ENCODE data around the gene CREB3L2.

CREB3L2 gene

DNA sequence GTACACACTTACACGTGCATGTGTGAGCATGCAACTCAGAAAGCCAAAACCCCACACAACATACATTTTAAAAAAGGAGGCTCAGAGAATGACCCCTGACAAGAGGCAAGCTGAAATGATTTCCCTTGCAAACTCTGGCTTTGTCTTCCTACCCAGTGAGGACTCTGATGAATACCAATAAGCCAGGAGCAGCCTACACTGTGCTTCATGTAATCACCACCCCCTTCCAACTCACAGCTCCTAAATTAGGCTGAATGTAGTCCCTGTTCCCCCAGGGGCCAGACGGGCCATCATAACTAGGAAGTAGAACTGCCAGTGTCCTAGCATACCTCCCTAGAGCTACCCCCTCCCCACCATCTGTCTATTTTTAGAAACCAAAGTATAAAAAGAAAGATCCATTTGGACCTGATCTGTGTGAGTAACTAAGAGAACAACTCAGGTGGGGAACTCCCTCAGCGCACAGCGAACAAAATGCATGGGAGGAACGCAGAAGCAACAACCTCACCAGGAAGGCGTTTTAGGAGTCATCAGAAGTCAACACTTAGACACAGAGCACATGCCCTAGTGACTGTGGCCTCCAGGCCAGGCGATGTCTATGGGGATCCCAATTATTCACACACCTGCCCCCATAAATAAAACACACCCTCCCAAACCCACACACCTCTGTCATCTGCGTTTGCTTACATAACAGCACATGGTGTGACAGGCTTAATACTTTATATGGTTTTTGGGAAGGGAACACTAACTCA lies 157.0 kb downstream of the CREB3L2 start:
- TF ChIP-seq, protein P1, sequence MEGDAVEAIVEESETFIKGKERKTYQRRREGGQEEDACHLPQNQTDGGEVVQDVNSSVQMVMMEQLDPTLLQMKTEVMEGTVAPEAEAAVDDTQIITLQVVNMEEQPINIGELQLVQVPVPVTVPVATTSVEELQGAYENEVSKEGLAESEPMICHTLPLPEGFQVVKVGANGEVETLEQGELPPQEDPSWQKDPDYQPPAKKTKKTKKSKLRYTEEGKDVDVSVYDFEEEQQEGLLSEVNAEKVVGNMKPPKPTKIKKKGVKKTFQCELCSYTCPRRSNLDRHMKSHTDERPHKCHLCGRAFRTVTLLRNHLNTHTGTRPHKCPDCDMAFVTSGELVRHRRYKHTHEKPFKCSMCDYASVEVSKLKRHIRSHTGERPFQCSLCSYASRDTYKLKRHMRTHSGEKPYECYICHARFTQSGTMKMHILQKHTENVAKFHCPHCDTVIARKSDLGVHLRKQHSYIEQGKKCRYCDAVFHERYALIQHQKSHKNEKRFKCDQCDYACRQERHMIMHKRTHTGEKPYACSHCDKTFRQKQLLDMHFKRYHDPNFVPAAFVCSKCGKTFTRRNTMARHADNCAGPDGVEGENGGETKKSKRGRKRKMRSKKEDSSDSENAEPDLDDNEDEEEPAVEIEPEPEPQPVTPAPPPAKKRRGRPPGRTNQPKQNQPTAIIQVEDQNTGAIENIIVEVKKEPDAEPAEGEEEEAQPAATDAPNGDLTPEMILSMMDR (IDR thresholded peaks at IDR 0.05; ENCODE audit: low read depth, low read length), result no peak

DNA sequence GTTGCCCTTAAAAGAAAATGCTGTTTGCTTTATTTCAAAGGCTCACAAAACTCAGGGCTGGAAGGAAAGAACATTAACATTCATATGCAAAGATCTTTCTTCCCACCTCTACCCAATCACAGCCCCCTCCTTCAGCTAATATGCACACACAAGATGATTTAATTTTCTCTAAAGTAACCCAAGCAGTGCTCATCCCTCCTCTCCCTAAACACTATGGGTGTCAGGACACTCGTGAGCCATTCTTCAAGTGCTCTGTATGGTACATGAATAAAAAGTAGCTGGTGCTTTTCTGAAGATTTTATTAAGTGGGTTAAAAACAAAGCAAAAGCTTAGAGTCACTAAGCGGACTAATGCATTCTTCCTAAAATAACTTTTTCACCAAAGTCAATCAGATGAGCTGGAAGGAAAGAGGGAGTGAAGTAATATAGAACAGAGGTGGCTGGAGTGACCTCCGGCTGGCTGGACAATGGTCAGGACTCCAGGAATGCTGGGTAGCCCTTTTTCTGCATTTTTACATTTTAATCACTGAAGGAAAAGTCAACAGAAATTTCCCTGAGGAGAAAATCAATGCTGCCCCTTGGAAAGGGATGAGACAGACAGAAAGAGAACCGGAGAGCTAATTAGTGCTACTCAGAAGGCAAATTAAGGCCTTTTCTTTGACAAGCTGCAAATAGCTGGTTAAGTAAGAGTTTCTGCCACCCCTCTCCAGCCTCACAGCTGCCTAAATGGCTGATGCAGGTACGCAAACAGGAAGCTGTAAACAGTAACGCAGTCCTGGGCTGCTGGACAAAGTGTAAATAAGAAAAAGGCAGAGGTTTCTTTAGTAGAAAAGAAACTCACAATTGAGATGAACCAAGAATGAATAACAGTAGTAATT lies 161.7 kb downstream of the CREB3L2 start:
- TF ChIP-seq, protein P1 (IDR thresholded peaks at IDR 0.05; ENCODE audit: low read depth, low read length), result no peak
- H3K4me3 ChIP-seq (ENCODE audit: low read depth, low read length), result no peak overlapping the region

More for the DNA sequence above, 157.0 kb downstream of the CREB3L2 start:
- H3K4me3 ChIP-seq (ENCODE audit: low read depth, low read length), result no peak overlapping the region

DNA sequence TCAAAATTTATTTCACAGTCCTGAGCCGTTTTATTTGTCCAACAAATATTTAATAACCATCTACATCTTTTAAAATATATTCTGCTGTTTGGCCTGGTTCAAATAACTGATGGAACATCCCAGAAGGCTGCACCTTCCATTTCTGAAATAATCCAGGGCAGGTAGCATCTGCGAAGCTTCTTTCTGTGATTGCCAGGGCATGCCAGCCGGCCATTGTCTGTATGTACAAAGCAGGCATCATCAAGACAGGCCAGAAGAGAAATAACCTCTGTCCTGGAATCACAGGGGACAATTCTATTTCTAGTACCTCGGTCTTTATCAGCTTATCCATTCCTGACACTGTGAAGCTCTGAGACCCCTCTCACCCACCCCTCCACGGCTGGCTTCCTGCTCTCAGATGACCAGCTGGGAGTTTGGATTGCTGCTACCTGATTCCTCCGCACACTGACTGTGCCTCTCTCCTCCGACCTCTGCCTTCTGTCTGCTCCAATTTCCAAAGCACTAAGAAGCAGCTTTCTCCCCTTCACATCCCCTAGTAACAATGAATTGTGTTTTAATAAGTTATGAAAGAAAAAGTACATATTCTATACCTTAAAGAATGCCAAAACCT lies 163.1 kb downstream of the CREB3L2 start:
- TF ChIP-seq, protein P1 (IDR thresholded peaks at IDR 0.05; ENCODE audit: low read depth, low read length), result no peak
- no peak overlapping the region for H3K4me3 ChIP-seq (ENCODE audit: low read depth, low read length)

DNA sequence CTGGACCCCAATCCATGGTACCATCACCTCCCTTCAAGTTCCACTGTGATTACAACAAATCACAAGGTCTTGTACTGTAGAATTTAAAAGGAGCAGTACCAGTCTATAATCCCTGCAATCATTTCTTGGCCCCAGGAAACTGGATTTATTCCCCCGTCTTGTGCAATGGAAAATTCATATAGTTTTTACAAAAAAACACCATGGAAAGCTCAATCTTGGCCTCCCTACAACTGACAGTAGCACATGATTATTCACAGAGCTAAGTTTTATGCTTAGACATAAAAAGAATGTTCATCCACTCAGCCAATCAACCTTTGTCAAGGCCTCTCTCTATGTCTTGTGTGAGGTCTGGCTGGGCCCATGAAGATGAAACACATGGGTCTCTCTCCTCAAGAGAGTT lies 165.3 kb downstream of the CREB3L2 start:
- TF ChIP-seq, protein P1 (IDR thresholded peaks at IDR 0.05; ENCODE audit: low read depth, low read length), result no peak
- H3K4me3 ChIP-seq (ENCODE audit: low read depth, low read length), result no peak overlapping the region

DNA sequence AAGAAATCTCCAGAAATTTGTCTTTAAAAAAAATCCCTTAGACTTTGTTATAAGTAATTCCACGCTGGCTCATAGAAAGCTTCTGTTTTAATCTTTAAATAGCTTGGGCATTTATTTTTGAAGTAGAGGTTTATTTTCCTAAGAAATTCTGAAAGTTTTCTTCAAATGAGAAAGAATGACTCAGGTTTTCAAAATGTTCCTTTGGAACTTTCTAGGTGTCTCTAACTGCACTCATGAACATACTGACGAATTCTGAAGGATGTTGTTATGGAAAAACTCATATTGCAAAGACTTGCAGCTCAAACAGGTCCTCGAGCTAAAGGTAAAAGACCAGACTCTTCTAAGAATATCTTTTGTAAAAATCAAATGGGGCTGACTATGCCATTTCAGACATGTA lies 165.8 kb downstream of the CREB3L2 start:
- TF ChIP-seq, protein P1 (IDR thresholded peaks at IDR 0.05; ENCODE audit: low read depth, low read length), result no peak
- H3K4me3 ChIP-seq (ENCODE audit: low read depth, low read length), result no peak overlapping the region

DNA sequence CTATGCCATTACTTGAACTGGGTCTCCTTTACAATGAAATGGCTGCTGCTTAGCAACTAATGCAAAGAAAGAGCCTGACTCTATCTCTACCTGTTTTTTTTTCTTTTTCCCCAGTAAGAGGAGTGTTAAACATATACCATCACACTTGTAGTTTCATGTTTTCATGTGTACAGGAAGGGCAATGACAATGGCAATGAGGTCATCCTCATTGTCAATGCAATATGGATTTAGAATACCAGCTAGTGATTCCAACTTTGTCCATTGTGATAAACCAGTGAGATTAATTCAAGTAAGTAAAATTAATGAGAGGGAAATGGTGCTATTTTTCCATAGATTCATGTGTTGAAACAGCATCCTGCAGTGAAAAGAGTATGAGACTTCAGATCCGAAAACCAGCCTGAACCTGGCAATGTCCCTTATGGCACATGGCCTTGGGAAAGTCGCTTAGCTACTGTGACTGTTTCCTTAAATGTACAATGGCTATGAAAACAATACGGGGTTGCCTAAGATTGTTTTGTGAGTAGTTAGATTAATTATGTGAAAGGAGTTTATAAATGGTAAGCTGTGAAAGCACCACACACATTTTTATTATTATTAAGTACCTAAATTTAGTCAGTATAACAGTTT lies 166.3 kb downstream of the CREB3L2 start:
- TF ChIP-seq, protein P1 (IDR thresholded peaks at IDR 0.05; ENCODE audit: low read depth, low read length), result no peak
- no peak overlapping the region for H3K4me3 ChIP-seq (ENCODE audit: low read depth, low read length)
